ENCODE results near the gene CACNA1C.

GRCh38 chr12:2372735-2373134 is 319.9 kb downstream of the CACNA1C start:
- TF ChIP-seq POLR2A (IDR thresholded peaks at IDR 0.05) (no peak), CTCF (IDR thresholded peaks at IDR 0.05) (no peak)

Measured in tibial nerve (tissue), 3 donors.